ENCODE results near the gene NEXMIF.

DNA sequence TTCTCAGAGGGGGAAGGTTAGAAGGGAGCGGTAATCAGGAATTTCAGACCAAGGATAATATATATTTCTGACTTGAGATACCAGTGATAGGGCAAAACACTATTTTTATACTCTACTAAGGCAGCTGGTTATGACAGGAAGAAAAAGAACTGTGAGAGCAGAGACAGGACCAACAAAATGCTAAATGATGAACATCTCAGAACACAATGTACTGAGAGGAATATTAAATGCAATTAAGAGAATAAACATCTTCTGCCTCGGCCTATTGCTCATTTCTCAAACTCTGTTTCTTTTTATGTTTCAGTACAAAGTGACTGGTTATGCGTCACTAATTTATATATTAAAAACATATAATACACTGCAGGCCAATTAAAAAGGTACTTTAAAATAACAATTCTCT is 188.8 kb downstream of the NEXMIF start:
- TF ChIP-seq, protein P1, sequence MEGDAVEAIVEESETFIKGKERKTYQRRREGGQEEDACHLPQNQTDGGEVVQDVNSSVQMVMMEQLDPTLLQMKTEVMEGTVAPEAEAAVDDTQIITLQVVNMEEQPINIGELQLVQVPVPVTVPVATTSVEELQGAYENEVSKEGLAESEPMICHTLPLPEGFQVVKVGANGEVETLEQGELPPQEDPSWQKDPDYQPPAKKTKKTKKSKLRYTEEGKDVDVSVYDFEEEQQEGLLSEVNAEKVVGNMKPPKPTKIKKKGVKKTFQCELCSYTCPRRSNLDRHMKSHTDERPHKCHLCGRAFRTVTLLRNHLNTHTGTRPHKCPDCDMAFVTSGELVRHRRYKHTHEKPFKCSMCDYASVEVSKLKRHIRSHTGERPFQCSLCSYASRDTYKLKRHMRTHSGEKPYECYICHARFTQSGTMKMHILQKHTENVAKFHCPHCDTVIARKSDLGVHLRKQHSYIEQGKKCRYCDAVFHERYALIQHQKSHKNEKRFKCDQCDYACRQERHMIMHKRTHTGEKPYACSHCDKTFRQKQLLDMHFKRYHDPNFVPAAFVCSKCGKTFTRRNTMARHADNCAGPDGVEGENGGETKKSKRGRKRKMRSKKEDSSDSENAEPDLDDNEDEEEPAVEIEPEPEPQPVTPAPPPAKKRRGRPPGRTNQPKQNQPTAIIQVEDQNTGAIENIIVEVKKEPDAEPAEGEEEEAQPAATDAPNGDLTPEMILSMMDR (IDR thresholded peaks at IDR 0.05), result no peak
- no peak for TF ChIP-seq POLR2A (IDR thresholded peaks at IDR 0.05)
- no peak for TF ChIP-seq POLR2AphosphoS5 (IDR thresholded peaks at IDR 0.05)
